Neural cell (in vitro differentiated cells): ENCODE measurements around the gene BMP10. TPM values are rescaled to one million over a fixed set of nuclear protein-coding genes. Genes with fewer than 3 reads are reported as not detected.

Experiments used
- H2AFZ ChIP-seq: fragments of 200-600, 300-800 bp; sonication (generic), shearing (Covaris generic); 2 replicates; pipeline ENCODE4 v1.6.0; 2014; ENCODE audit warnings: low read depth, mild to moderate bottlenecking, antibody characterized with exemption, low read length, moderate library complexity
- H3F3A ChIP-seq: fragments of 200-600 bp; shearing (Covaris generic); 2 replicates; pipeline ENCODE4 v1.6.1; 2016; ENCODE audit warnings: mild to moderate bottlenecking, moderate library complexity, mixed read lengths, antibody characterized with exemption, low read length; ENCODE audit not compliant: insufficient read depth, poor library complexity, severe bottlenecking
- H3K27ac ChIP-seq: fragments of 200-600, 300-800 bp; sonication (generic), shearing (Covaris generic); 2 replicates; pipeline ENCODE4 v1.5.1; 2014; ENCODE audit warnings: mild to moderate bottlenecking, low read length, moderate library complexity
- H3K27me3 ChIP-seq: fragments of 300-800, 200-600 bp; sonication (generic), shearing (Covaris generic); 2 replicates; pipeline ENCODE4 v1.6.0; 2014; ENCODE audit warnings: mild to moderate bottlenecking, low read depth, low read length, moderate library complexity; ENCODE audit not compliant: insufficient read depth
- H3K36me3 ChIP-seq: fragments of 300-800, 200-600 bp; sonication (generic), shearing (Covaris generic); 2 replicates; pipeline ENCODE4 v1.5.1; 2014; ENCODE audit warnings: mild to moderate bottlenecking, antibody characterized with exemption, low read length, moderate library complexity; ENCODE audit not compliant: insufficient read depth
- H3K4me2 ChIP-seq: fragments of 300-800, 200-600 bp; sonication (generic), shearing (Covaris generic); 2 replicates; pipeline ENCODE4 v1.6.0; 2014; ENCODE audit warnings: mild to moderate bottlenecking, low read length
- H3K4me3 ChIP-seq: fragments of 300-800, 200-600 bp; sonication (generic), shearing (Covaris generic); 2 replicates; pipeline ENCODE4 v1.5.1; 2014; ENCODE audit warnings: mild to moderate bottlenecking, low read length, moderate library complexity
- H3K79me2 ChIP-seq: fragments of 200-600 bp; shearing (Covaris generic); replicated peaks from 2 replicates; pipeline ENCODE4 v1.6.0; 2014; ENCODE audit warnings: mild to moderate bottlenecking, low read length, moderate library complexity; ENCODE audit not compliant: insufficient read depth
- H3K9ac ChIP-seq: fragments of 300-800, 200-600 bp; sonication (generic), shearing (Covaris generic); 2 replicates; pipeline ENCODE4 v1.6.1; 2016; ENCODE audit warnings: mild to moderate bottlenecking, low read length, mixed read lengths
- H3K9me2 ChIP-seq: fragments of 200-600 bp; shearing (Covaris generic); 2 replicates; pipeline ENCODE4 v1.6.1; 2016; ENCODE audit warnings: mild to moderate bottlenecking, low read length, mixed read lengths; ENCODE audit not compliant: insufficient read depth
- H3K9me3 ChIP-seq: fragments of 200-600, 300-800 bp; sonication (generic), shearing (Covaris generic); 2 replicates; pipeline ENCODE4 v1.6.1; 2016; ENCODE audit warnings: mild to moderate bottlenecking, mixed run types, low read length, moderate library complexity, mixed read lengths
- H4K20me1 ChIP-seq: fragments of 200-600 bp; shearing (Covaris generic); 2 replicates; pipeline ENCODE4 v1.6.1; 2016; ENCODE audit warnings: mild to moderate bottlenecking, mixed run types; ENCODE audit not compliant: insufficient read depth
- EP300 ChIP-seq: fragments of 450-650 bp; conservative IDR thresholded peaks from 2 replicates; pipeline ENCODE4 v1.6.1; 2014; ENCODE audit warnings: antibody characterized with exemption, mild to moderate bottlenecking, moderate library complexity; ENCODE audit not compliant: poor library complexity, severe bottlenecking
- EZH2 ChIP-seq: fragments of 200-600, 300-800 bp; shearing (Covaris generic), sonication (generic); IDR thresholded peaks from 2 replicates; pipeline ENCODE4 v1.6.1; 2014; ENCODE audit warnings: antibody characterized with exemption, low read length, borderline replicate concordance, mild to moderate bottlenecking; ENCODE audit not compliant: insufficient read depth, poor library complexity, severe bottlenecking
- MXI1 ChIP-seq: fragments of 450-650 bp; conservative IDR thresholded peaks from 2 replicates; pipeline ENCODE4 v1.6.1; 2014; ENCODE audit warnings: antibody characterized with exemption, mild to moderate bottlenecking; ENCODE audit not compliant: poor library complexity, severe bottlenecking
- POLR2AphosphoS5 ChIP-seq: IDR thresholded peaks from 2 replicates; pipeline ENCODE4 v1.6.1; 2012
- RAD21 ChIP-seq: fragments of 450-650 bp; conservative IDR thresholded peaks from 2 replicates; pipeline ENCODE4 v1.6.1; 2014; ENCODE audit warnings: antibody characterized with exemption, mild to moderate bottlenecking, moderate library complexity
- REST ChIP-seq: IDR thresholded peaks from 2 replicates; pipeline ENCODE4 v1.6.1; 2012; ENCODE audit warnings: borderline replicate concordance
- SMC3 ChIP-seq: fragments of 450-650 bp; conservative IDR thresholded peaks from 2 replicates; pipeline ENCODE4 v1.6.1; 2014; ENCODE audit warnings: antibody characterized with exemption, mild to moderate bottlenecking, moderate library complexity; ENCODE audit not compliant: poor library complexity
- TAF1 ChIP-seq: IDR thresholded peaks from 2 replicates; pipeline ENCODE4 v1.6.1; 2012; ENCODE audit warnings: low read depth
- polyA plus RNA-seq: library from polyadenylated mRNA; depleted of rRNA; stranded (reverse); fragments of >200 nt; gene quantifications from 2 replicates; pipeline ENCODE4 v1.2.3, GENCODE V29; 2014
- TF ChIP-seq, protein P1 (sequence below): fragments of 450-650 bp; IDR thresholded peaks from 2 replicates; pipeline ENCODE4 v1.5.1; 2014; ENCODE audit warnings: antibody characterized with exemption, mild to moderate bottlenecking, moderate library complexity; ENCODE audit not compliant: poor library complexity, severe bottlenecking

Gene BMP10
- polyA plus RNA-seq, 1 donor from 2014 or later: not detected

DNA sequence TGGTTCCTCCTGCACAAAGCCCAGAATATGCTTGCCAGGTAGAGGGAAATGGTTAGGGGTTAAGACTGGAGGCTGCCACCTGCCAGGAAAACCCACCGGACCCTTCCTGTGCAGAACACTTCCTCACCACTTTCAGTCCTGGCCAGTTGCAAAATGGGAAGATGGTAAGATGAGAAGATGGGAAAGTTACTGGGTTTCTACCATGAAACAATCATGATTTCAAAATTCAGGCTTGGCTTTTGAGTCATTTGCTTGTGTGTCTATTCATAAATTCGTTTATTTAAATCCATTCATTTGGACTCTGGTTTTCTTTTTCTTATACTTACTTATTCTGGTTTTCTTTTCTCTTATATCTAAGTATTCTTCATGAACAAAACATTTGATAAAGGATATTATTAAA, 7.2 kb downstream of the BMP10 start:
- Histone ChIP-seq H3K9me3 (no peaks in the 10 kb centered on the region), H3K36me3 (no peaks in the 10 kb centered on the region), H3K9ac (no peak overlapping the region), H3F3A (no peaks in the 10 kb centered on the region), H3K9me2 (no peaks in the 10 kb centered on the region), H3K4me3 (no peak overlapping the region), H3K79me2 (no peaks in the 10 kb centered on the region), H3K4me2 (no peak overlapping the region), H3K27me3 (no peaks in the 10 kb centered on the region), H2AFZ (no peak overlapping the region), H3K27ac (no peak overlapping the region), H4K20me1 (no peaks in the 10 kb centered on the region)
- TF ChIP-seq EZH2 (no peak), SMC3 (no peak), REST (no peak), MXI1 (no peak), EP300 (no peak), RAD21 (no peak), TAF1 (no peak), POLR2AphosphoS5 (no peak)
- TF ChIP-seq, protein P1, sequence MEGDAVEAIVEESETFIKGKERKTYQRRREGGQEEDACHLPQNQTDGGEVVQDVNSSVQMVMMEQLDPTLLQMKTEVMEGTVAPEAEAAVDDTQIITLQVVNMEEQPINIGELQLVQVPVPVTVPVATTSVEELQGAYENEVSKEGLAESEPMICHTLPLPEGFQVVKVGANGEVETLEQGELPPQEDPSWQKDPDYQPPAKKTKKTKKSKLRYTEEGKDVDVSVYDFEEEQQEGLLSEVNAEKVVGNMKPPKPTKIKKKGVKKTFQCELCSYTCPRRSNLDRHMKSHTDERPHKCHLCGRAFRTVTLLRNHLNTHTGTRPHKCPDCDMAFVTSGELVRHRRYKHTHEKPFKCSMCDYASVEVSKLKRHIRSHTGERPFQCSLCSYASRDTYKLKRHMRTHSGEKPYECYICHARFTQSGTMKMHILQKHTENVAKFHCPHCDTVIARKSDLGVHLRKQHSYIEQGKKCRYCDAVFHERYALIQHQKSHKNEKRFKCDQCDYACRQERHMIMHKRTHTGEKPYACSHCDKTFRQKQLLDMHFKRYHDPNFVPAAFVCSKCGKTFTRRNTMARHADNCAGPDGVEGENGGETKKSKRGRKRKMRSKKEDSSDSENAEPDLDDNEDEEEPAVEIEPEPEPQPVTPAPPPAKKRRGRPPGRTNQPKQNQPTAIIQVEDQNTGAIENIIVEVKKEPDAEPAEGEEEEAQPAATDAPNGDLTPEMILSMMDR: no peak

DNA sequence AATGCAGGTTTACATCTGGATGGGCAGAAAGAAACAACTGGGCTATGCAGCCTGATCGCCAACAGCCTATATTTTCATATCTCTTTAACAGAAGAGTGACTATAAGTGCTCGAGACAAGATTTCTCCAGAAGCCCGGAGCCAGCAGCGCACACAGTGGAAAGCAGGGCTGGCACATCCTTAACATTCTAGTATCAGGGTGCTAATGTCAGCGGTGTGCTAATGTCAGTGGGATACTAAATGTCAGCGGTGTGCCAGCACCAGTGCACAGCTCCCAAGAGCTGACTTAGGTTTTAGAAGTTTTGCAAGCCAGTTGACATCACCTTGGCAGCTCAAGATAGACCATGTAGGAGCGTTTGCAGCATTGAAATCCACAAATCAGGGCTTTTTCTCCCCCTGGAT, 8.3 kb downstream of the BMP10 start:
- TF ChIP-seq EP300: no peak
- no peaks in the 10 kb centered on the region for H3K79me2 ChIP-seq
- no peaks in the 10 kb centered on the region for H3K36me3 ChIP-seq
- no peak overlapping the region for H3K4me3 ChIP-seq
- H3K9ac ChIP-seq: no peak overlapping the region
- H3K27me3 ChIP-seq: no peaks in the 10 kb centered on the region
- no peak overlapping the region for H3K27ac ChIP-seq
- H3K4me2 ChIP-seq: no peak overlapping the region
- H2AFZ ChIP-seq: no peak overlapping the region
- H3K9me3 ChIP-seq: no peaks in the 10 kb centered on the region
- H3K9me2 ChIP-seq: no peaks in the 10 kb centered on the region
- no peaks in the 10 kb centered on the region for H4K20me1 ChIP-seq
- no peaks in the 10 kb centered on the region for H3F3A ChIP-seq

GRCh38 chr2:68861330-68861729, 9.9 kb downstream of the BMP10 start:
- H3K9me3 ChIP-seq: no peaks in the 10 kb centered on the region
- H3K9me2 ChIP-seq: no peaks in the 10 kb centered on the region
- TF ChIP-seq, protein P1: no peak
- TF ChIP-seq REST (no peak), SMC3 (no peak), TAF1 (no peak), RAD21 (no peak), EP300 (no peak), MXI1 (no peak), POLR2AphosphoS5 (no peak), EZH2 (no peak)
- no peaks in the 10 kb centered on the region for H3K27me3 ChIP-seq
- no peak overlapping the region for H3K4me3 ChIP-seq
- H3K4me2 ChIP-seq: no peak overlapping the region
- no peaks in the 10 kb centered on the region for H3K36me3 ChIP-seq
- no peaks in the 10 kb centered on the region for H4K20me1 ChIP-seq
- H3F3A ChIP-seq: no peaks in the 10 kb centered on the region
- H3K79me2 ChIP-seq: no peaks in the 10 kb centered on the region
- H3K9ac ChIP-seq: no peak overlapping the region
- no peak overlapping the region for H2AFZ ChIP-seq
- H3K27ac ChIP-seq: no peak overlapping the region
